ENCODE measurements around the gene SNRPB.
"Not testable (repeated sequence)": the region's sequence is repeated elsewhere in the genome, so short reads cannot be mapped to it uniquely, and the experiment has no call there.

SNRPB gene

DNA sequence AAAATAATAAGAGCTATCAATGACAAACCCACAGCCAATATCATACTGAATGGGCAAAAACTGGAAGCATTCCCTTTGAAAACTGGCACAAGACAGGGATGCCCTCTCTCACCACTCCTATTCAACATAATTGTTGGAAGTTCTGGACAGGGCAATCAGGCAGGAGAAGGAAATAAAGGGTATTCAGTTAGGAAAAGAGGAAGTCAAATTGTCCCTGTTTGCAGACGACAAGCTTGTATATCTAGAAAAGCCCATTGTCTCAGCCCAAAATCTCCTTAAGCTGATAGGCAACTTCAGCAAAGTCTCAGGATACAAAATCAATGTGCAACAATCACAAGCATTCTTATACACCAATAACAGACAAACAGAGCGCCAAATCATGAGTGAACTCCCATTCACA is 34.2 kb upstream of the SNRPB start:
- H3K4me3 Mint-ChIP-seq; H3K9me3 Mint-ChIP-seq; H3K27ac Mint-ChIP-seq; DNase-seq; H3K27me3 Mint-ChIP-seq; ATAC-seq (replicated peaks); H3K36me3 Mint-ChIP-seq (ENCODE audit: insufficient read depth): not testable (repeated sequence)
- peaks cover 18 to 27% of the 10 kb centered on the region in 2 donors for H3K4me1 Mint-ChIP-seq (ENCODE audit: low read depth in 2 of 2)

DNA sequence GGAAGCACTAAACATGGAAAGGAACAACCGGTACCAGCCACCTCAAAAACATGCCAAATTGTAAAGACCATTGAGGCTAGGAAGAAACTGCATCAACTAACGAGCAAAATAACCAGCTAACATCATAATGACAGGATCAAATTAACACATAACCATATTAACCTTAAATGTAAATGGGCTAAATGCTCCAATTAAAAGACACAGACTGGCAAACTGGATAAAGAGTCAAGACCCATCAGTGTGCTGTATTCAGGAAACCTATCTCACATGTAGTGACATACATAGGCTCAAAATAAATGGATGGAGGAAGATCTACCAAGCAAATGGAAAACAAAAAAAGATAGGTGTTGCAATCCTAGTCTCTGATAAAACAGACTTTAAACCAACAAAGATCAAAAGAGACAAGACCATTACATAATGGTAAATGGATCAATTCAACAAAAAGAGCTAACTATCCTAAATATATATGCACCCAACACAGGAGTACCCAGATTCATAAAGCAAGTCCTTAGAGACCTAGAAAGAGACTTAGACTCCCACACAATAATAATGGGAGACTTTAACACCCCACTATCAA is 32.3 kb upstream of the SNRPB start:
- H3K4me3 Mint-ChIP-seq; H3K27me3 Mint-ChIP-seq; H3K36me3 Mint-ChIP-seq (ENCODE audit: insufficient read depth); H3K9me3 Mint-ChIP-seq; DNase-seq; ATAC-seq (replicated peaks): not testable (repeated sequence)
- H3K27ac Mint-ChIP-seq, result peak overlapping the region in 1 of 2 donors; percentile 41
- H3K4me1 Mint-ChIP-seq (ENCODE audit: low read depth in 2 of 2), result peaks cover 6 to 13% of the 10 kb centered on the region in 2 donors

DNA sequence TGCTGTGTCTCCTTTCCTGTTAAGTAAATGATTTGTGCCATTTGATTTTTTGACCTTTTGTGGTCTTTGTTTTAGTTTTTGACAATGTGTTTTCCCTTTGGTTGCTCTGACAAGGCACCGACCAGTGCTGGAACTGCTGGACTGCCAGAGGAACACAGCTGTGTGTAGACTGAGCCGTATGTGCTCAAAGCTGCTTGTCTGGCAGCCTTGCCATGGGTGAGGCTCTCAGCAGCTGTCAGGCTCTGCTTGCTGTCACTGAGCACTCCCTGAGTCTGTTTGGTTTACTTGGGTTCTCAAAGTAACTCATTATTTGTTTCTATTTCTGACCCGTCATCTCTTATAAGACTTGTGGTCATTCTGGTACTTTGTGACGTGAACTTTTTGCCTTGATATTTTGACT is 15.1 kb upstream of the SNRPB start:
- H3K36me3 Mint-ChIP-seq (ENCODE audit: insufficient read depth), result peaks cover 26% of the 10 kb centered on the region
- H3K4me3 Mint-ChIP-seq, result no peak overlapping the region
- DNase-seq (no peak), ATAC-seq (replicated peaks) (no peak)
- peaks cover 0 to 8% of the 10 kb centered on the region in 2 donors for H3K9me3 Mint-ChIP-seq
- no peak overlapping the region for H3K27ac Mint-ChIP-seq
- H3K4me1 Mint-ChIP-seq (ENCODE audit: low read depth in 2 of 2), result no peaks in the 10 kb centered on the region
- H3K27me3 Mint-ChIP-seq, result no peaks in the 10 kb centered on the region

DNA sequence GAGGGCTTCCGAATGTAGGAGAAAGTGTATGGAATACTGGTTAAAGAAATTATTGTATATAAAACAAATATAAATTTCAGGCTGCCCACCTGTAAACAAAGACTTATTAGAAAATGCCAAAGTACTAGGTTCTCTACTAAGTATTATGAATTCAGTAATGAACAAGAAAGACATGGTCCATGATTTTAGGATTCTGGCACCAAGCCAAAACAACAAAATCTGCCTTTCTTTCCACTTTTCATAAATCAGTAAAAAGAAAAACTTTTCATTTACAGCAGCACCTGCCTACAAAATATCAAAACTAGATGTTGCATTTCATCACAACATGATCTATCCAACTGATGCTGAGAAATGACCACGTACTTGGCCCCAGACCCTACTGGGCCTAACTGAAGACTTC is 14.5 kb upstream of the SNRPB start:
- no peak overlapping the region for H3K4me3 Mint-ChIP-seq
- no peaks in the 10 kb centered on the region for H3K4me1 Mint-ChIP-seq (ENCODE audit: low read depth in 2 of 2)
- peaks cover 26% of the 10 kb centered on the region for H3K36me3 Mint-ChIP-seq (ENCODE audit: insufficient read depth)
- no peak overlapping the region for H3K27ac Mint-ChIP-seq
- no peaks in the 10 kb centered on the region for H3K27me3 Mint-ChIP-seq
- ATAC-seq (replicated peaks), result no peak
- H3K9me3 Mint-ChIP-seq, result peaks cover 0 to 11% of the 10 kb centered on the region in 2 donors
- DNase-seq, result no peak

DNA sequence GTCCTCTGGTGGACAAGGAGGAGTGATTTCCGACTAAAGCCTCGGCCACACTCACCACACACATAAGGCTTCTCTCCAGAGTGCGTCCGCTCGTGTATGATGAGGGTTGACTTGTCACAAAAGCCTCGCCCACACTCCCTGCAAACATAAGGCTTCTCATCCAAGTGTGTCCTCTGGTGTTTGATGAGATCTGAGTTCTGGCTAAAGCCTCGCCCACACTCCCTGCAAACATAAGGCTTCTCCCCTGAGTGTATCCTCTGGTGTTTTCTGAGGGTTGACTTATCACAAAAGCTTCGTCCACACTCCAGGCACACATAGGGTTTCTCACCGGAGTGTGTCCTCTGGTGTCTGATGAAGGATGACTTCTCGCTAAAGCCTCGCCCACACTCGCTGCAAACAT is 12.9 kb upstream of the SNRPB start:
- no peaks in the 10 kb centered on the region for H3K4me1 Mint-ChIP-seq (ENCODE audit: low read depth in 2 of 2)
- H3K4me3 Mint-ChIP-seq, result no peak overlapping the region
- ATAC-seq (replicated peaks), result no peak
- no peaks in the 10 kb centered on the region for H3K27me3 Mint-ChIP-seq
- H3K27ac Mint-ChIP-seq, result no peak overlapping the region
- H3K9me3 Mint-ChIP-seq, result peaks cover 0 to 11% of the 10 kb centered on the region in 2 donors
- no peak for DNase-seq
- peaks cover 17% of the 10 kb centered on the region for H3K36me3 Mint-ChIP-seq (ENCODE audit: insufficient read depth)

DNA sequence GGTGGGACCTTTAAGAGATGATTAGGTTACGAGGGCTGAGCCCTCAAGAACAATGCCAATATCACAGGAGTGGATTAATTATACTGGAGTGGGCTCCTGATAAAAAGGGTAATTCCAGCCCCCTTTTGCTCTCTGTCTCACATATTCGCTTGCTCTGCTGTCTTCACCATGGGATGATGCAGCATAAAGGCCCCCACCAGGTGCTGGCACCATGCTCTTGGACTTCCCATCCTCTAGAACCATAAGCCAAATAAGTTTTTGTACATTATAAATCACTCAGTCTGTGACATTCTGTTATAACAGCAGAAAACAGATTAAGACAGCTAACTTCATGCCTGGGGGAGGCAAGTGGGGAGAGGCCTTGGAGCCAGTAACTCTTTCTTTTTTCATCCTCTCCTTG is 9.8 kb upstream of the SNRPB start:
- no peak overlapping the region for H3K27ac Mint-ChIP-seq
- ATAC-seq (replicated peaks), result no peak
- H3K4me1 Mint-ChIP-seq (ENCODE audit: low read depth in 2 of 2), result no peaks in the 10 kb centered on the region
- no peaks in the 10 kb centered on the region for H3K27me3 Mint-ChIP-seq
- H3K36me3 Mint-ChIP-seq (ENCODE audit: insufficient read depth), result peaks cover 6% of the 10 kb centered on the region
- H3K4me3 Mint-ChIP-seq, result no peak overlapping the region
- no peak for DNase-seq
- H3K9me3 Mint-ChIP-seq, result peaks cover 0 to 11% of the 10 kb centered on the region in 2 donors

DNA sequence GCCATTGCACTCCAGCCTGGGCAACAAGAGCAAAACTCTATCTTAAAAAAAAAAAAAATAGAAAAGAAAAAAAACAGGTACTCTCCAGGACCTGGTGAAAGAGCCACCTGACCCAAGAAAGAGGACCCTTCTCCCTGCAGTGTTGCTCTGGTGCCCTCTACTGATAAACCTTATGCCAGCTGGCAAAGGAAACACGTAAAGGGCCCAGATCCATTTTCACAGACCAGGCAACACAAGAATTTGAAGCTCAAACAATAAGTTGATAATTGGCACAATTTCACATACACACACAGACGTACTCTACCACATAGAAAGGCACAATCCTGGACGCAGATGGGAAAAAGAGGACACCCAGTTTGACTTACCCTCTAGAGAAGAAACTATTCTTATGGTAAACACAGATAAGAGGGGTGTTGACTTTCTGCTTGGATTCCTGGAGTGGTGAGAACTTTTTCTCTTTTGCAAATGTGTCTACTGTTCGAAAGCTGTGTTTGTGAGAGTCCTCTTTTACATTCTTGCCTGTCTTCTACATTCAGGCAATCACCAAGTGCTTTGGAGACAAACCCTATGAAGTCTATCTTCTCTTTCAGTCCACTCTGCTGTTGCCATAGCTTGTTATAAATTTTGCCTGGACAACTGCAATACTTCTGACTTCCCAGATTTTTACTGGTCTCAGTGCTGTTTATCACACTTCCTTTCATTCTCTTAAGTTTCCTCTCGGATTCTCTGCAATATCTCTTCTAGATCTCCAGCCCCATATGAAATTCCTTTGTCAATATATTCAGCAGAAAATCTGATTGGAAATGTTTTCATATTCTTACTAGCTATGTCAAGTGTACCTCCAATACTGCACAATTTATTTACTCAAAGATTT is 6.4 kb upstream of the SNRPB start:
- Mint-ChIP-seq H3K27me3 (no peaks in the 10 kb centered on the region), H3K4me1 (ENCODE audit: low read depth in 2 of 2) (no peaks in the 10 kb centered on the region), H3K36me3 (ENCODE audit: insufficient read depth) (no peaks in the 10 kb centered on the region), H3K27ac (no peak overlapping the region), H3K4me3 (no peak overlapping the region), H3K9me3 (peaks cover 0 to 11% of the 10 kb centered on the region in 2 donors)
- no peak for DNase-seq
- ATAC-seq (replicated peaks), result no peak

DNA sequence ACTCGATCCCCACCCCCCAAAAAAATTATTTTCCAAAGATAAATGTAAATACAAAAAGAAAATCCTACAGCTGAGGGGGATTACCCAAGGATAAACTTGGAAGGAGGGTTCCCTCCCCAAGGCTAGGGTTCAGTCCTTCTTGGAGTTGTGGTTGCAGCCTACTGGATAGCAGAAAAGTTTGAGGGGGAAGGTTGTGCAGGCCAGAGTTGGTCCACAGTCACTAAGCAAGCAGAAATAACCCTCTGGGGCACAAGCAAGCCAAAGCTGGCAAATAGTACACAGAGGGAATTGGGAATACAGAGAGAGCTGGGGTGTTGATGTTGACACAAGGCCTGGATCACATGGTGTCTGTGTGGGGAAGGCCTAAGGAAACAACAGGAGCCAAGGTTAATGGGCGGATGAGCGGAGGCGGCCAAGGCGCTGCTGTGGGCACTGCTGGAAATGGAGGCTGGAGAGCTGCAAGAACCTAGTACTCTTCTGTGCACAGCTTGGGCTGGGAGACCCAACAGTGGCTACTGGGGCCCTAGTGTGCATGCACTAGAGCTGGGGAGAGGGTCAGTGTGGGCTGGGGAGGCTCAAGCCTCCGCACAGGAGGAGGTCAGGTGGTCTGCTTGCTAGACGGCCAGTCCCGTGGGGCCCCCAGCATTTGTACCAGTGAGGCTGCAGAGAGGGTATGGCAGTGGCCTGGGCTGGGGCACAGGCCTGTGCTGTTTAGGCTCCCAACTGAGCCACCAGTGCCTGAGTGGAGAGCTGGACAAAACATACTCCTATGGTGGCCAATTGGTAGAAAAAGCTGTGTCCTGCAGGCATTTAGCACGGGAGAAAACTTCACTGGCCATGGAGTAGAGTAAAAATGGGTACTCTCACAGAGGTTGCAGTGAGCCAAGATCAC is 5.5 kb upstream of the SNRPB start:
- ATAC-seq (replicated peaks), result no peak
- no peak overlapping the region for H3K4me3 Mint-ChIP-seq

DNA sequence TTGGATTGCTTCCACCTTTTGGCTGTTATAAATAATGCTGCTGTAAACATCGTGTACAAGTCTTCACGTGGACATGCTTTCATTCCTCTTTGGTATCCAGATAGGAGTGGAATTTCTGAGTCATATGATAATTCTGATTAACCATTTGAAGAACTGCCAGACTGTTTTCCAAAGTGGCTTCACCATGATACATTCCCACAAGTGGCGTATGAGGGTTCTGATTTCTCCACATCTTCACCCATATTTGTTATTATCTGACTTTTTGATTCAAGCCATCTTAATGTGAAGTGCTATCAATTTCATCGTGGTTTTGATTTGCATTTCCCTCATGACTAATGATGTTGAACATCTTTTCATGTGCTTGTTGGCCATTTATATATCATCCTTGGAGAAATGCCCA is 2.9 kb upstream of the SNRPB start:
- no peak overlapping the region for H3K27ac Mint-ChIP-seq
- H3K4me3 Mint-ChIP-seq, result no peak overlapping the region
- H3K4me1 Mint-ChIP-seq (ENCODE audit: low read depth in 2 of 2), result peaks cover 21 to 22% of the 10 kb centered on the region in 2 donors
- peaks cover 16% of the 10 kb centered on the region for H3K36me3 Mint-ChIP-seq (ENCODE audit: insufficient read depth)
- H3K9me3 Mint-ChIP-seq, result no peaks in the 10 kb centered on the region
- DNase-seq (no peak), ATAC-seq (replicated peaks) (no peak)
- H3K27me3 Mint-ChIP-seq, result no peaks in the 10 kb centered on the region

More for the DNA sequence above, 5.5 kb upstream of the SNRPB start:
- H3K27me3 Mint-ChIP-seq, result no peaks in the 10 kb centered on the region
- peaks cover 1 to 3% of the 10 kb centered on the region in 2 donors for H3K4me1 Mint-ChIP-seq (ENCODE audit: low read depth in 2 of 2)
- peaks cover under 1% of the 10 kb centered on the region for H3K36me3 Mint-ChIP-seq (ENCODE audit: insufficient read depth)
- DNase-seq, result no peak
- H3K9me3 Mint-ChIP-seq, result peaks cover 0 to 7% of the 10 kb centered on the region in 2 donors
- H3K27ac Mint-ChIP-seq, result no peak overlapping the region

DNA sequence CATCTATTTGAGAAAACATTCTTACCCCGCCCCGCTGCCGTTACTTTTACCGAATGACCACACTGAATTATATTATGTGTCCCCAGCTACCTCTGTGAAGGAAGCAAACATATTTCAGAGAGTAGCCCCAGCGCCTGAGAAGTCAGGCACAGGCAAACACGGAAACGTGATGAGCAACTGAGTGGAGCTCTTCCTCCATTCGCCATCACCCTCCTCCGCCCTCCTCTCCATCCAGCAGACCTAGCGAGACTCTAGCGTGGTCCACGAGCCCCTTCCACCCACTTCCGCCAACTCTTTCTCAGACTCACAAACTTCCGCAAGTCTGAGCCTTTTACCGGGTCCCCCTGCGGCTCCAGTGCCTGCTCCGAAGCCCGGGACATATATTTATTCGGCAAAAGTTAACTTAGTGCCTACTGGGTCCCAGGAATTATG is 582 bp downstream of the SNRPB start:
- peaks cover 47% of the 10 kb centered on the region for H3K36me3 Mint-ChIP-seq (ENCODE audit: insufficient read depth)
- peak overlapping the region; percentile 99 for H3K4me3 Mint-ChIP-seq
- DNase-seq (peak; percentile 56 to 61 (median 60)), ATAC-seq (replicated peaks) (peak; percentile 65)
- no peaks in the 10 kb centered on the region for H3K9me3 Mint-ChIP-seq
- H3K27me3 Mint-ChIP-seq, result no peaks in the 10 kb centered on the region
- peaks cover 33 to 41% of the 10 kb centered on the region in 2 donors for H3K4me1 Mint-ChIP-seq (ENCODE audit: low read depth in 2 of 2)
- H3K27ac Mint-ChIP-seq, result peak overlapping the region; percentile 98 to 99

DNA sequence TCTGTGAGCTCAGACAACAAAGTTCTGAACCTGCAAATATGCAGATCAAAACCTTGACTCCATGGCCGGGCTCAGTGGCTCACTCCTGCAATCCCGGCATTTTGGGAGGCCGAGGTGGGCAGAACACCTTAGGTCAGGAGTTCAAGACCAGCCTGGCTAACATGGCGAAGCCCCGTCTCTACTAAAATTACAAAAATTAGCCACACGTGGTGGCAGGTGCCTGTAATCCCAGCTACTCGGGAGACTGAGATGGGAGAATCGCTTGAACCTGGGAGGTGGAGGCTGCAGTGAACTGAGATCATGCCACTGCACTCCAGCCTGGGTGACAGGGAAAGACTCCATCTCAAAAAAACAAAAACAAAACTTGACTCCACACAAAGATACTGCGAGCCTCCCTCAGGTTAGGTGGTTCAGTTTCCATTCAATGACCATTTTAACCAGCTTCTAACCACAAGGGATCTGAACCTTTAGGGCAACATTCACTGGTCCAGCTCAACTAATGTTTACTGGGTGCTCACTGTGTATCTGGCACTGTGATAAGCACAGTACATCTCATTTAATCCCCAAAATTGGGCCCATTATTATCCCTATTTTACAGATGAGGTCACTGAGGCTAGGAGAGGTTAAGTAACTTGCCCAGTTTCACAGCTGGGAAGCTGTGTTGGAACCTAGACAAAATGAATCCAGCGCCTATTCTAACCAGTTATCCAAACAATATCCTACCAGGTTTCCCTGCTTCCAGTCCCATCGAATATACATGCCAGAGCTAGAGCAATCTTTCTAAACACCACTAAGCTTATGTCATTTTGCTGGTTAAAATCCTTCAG is 1.8 kb downstream of the SNRPB start:
- H3K4me1 Mint-ChIP-seq (ENCODE audit: low read depth in 2 of 2), result peaks cover 33 to 41% of the 10 kb centered on the region in 2 donors
- no peaks in the 10 kb centered on the region for H3K9me3 Mint-ChIP-seq
- H3K27ac Mint-ChIP-seq, result peak overlapping the region; percentile 98 to 99
- H3K36me3 Mint-ChIP-seq (ENCODE audit: insufficient read depth), result peaks cover 59% of the 10 kb centered on the region
- no peak for DNase-seq
- ATAC-seq (replicated peaks), result no peak
- peak overlapping the region; percentile 99 for H3K4me3 Mint-ChIP-seq
- no peaks in the 10 kb centered on the region for H3K27me3 Mint-ChIP-seq

DNA sequence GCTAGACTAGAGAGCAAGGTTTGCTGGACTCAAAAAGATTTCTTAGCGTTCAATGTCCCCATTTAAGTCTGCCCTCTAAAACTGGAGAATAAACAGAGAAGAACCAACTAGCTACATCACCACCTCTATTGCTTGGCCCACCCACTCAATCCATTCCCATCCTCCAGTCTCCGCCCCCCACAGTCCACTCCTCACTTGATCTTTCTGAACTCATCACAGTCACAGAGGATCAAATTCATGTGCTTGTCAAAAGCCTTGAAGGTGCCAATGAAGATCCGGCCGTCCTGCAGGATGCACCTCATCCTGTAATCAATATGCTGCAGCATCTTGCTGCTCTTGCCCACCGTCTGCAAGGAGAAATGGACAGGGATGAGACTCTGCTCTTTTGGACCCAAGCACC is 3.2 kb downstream of the SNRPB start:
- H3K4me3 Mint-ChIP-seq, result no peak overlapping the region
- H3K27me3 Mint-ChIP-seq, result no peaks in the 10 kb centered on the region
- H3K9me3 Mint-ChIP-seq, result no peaks in the 10 kb centered on the region
- no peak overlapping the region for H3K27ac Mint-ChIP-seq
- peaks cover 33 to 41% of the 10 kb centered on the region in 2 donors for H3K4me1 Mint-ChIP-seq (ENCODE audit: low read depth in 2 of 2)
- DNase-seq, result no peak
- no peak for ATAC-seq (replicated peaks)
- H3K36me3 Mint-ChIP-seq (ENCODE audit: insufficient read depth), result peaks cover 73% of the 10 kb centered on the region

DNA sequence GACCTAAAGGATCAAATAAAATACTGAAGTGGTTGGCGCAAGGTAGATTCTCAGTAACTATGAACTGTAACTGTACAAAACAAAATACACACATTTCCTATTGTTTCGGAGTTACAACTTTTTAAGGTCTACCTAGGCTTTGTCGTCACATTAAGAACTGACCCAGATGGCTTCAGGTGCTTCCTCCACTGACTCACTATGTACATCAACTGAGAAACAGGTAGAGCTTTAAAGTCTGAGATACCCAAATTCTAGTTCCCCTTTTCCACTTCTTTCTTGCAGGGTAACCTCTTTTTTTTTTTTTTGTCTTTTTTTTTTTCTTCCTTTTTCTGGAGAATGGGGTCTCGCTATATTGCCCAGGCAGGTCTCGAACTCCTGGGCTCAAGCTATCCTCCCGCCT is 5.5 kb downstream of the SNRPB start:
- no peak for ATAC-seq (replicated peaks)
- peaks cover 86% of the 10 kb centered on the region for H3K36me3 Mint-ChIP-seq (ENCODE audit: insufficient read depth)
- H3K9me3 Mint-ChIP-seq, result no peaks in the 10 kb centered on the region
- peaks cover 23 to 31% of the 10 kb centered on the region in 2 donors for H3K4me1 Mint-ChIP-seq (ENCODE audit: low read depth in 2 of 2)
- H3K27me3 Mint-ChIP-seq, result no peaks in the 10 kb centered on the region
- no peak for DNase-seq
- no peak overlapping the region for H3K4me3 Mint-ChIP-seq
- no peak overlapping the region for H3K27ac Mint-ChIP-seq

Data from effector memory CD8-positive, alpha-beta T cell (primary cell).